ENCODE data around the gene CCDC178.

DNA sequence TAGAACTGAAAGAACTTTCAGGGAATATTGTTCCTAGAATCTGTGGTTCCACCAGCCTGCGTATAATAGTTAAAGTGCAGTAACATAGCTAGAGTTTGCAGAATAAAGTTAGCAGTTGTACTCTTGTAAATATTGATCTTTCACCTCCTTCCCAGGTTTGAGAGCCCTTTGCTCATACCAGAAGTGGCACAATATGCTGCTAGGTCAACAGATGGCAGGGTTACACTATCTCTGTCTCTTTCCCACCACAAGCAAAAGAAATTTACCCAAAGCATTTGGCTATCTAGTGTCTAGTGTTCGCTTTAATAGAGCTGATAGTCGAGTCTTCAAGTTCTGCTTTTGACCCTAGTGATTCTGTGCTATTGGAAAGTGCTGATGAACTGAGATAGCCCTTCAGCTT lies 548.7 kb downstream of the CCDC178 start:
- TF ChIP-seq EZH2 (IDR thresholded peaks at IDR 0.05; ENCODE audit: insufficient read depth, poor library complexity, severe bottlenecking), result no peak
- no peak for TF ChIP-seq EZH2phosphoT487 (IDR thresholded peaks at IDR 0.05; ENCODE audit: insufficient read depth, low read depth)
